Activated CD4-positive, alpha-beta T cell treated with anti-CD3 and anti-CD28 coated beads for 36 hours (primary cell): Measurements from ENCODE around the gene LRMDA. TPM values are rescaled to one million over a fixed set of nuclear protein-coding genes. Genes with fewer than 3 reads are reported as not detected.

Experiments
- ATAC-seq: fragments of 200-7000 bp; cut with Tn5 transposase; one replicate; pipeline ENCODE4 v1.10.0; 2021; ENCODE audit warnings: mild to moderate bottlenecking, moderate library complexity
- CTCF ChIA-PET: fragments of 350-600 bp; sonication (Branson Sonifier 250); formaldehyde crosslinking; loops from one replicate; lab custom pipeline; 2021; ENCODE audit warnings: antibody characterized with exemption; lab: Charles Lee
- POLR2A ChIA-PET: fragments of 350-600 bp; sonication (Branson Sonifier 250); formaldehyde crosslinking; loops from one replicate; lab custom pipeline; 2021; ENCODE audit warnings: antibody characterized with exemption, inconsistent platforms; lab: Charles Lee
- DNase-seq: peaks from one replicate; pipeline ENCODE4 v3.0.0-alpha.2; 2020
- H3K27ac Mint-ChIP-seq: one replicate; pipeline ENCODE4 v1.8.0; 2021; ENCODE audit warnings: mixed read lengths
- H3K27me3 Mint-ChIP-seq: one replicate; pipeline ENCODE4 v1.8.0; 2021; ENCODE audit warnings: mixed read lengths
- H3K36me3 Mint-ChIP-seq: one replicate; pipeline ENCODE4 v1.8.0; 2021; ENCODE audit warnings: low read depth, mixed read lengths
- H3K4me1 Mint-ChIP-seq: one replicate; pipeline ENCODE4 v1.8.0; 2021; ENCODE audit warnings: mixed read lengths
- H3K4me3 Mint-ChIP-seq: one replicate; pipeline ENCODE4 v1.8.0; 2021; ENCODE audit warnings: mild to moderate bottlenecking, moderate library complexity, mixed read lengths
- H3K9me3 Mint-ChIP-seq: one replicate; pipeline ENCODE4 v1.8.0; 2021; ENCODE audit warnings: low read depth, mixed read lengths
- intact Hi-C, 2 experiments: fragments of 100-400 bp; cut with DNase I in 1 of 2; cut with micrococcal nuclease in 1 of 2; formaldehyde crosslinking; loops; one replicate each; pipeline versions ENCODE4 v1.14.2 to v1.15.1; 2022 to 2024; cut with DNase I, micrococcal nuclease
- total RNA-seq, 2 experiments: library from RNA; stranded (reverse); gene quantifications; one replicate each; pipeline ENCODE4 v1.2.3, GENCODE V29; 2021

Gene LRMDA
- total RNA-seq, 2 experiments from 2014 or later: not detected

DNA sequence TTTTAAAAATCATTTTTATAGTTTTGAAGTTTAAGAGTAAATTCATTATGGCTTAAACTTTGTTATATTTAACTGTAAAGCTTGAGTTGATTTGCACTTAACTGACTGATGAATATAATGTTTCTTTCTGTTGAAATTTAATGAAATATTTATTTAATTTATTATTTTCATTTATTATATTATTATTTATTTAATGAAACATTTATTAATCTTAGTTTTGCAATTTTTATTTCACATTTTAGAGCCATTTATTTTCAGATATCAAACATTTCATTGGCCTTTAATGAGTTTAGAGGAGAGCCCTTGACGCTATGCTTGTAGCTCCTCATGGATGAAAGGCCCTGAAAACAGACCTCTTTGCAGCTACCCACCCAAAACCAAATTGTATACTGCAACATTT is 570.0 kb downstream of the LRMDA start:
- H3K27me3 Mint-ChIP-seq: peaks cover 2% of the 10 kb centered on the region
- intact Hi-C loops: no loop called here
- no peaks in the 10 kb centered on the region for H3K4me1 Mint-ChIP-seq
- ChIA-PET CTCF (no interaction called here), POLR2A (no interaction called here)
- no peak overlapping the region for H3K27ac Mint-ChIP-seq
- H3K4me3 Mint-ChIP-seq: no peak overlapping the region
- ATAC-seq (no peak), DNase-seq (no peak)
- no peaks in the 10 kb centered on the region for H3K36me3 Mint-ChIP-seq
- no peaks in the 10 kb centered on the region for H3K9me3 Mint-ChIP-seq

DNA sequence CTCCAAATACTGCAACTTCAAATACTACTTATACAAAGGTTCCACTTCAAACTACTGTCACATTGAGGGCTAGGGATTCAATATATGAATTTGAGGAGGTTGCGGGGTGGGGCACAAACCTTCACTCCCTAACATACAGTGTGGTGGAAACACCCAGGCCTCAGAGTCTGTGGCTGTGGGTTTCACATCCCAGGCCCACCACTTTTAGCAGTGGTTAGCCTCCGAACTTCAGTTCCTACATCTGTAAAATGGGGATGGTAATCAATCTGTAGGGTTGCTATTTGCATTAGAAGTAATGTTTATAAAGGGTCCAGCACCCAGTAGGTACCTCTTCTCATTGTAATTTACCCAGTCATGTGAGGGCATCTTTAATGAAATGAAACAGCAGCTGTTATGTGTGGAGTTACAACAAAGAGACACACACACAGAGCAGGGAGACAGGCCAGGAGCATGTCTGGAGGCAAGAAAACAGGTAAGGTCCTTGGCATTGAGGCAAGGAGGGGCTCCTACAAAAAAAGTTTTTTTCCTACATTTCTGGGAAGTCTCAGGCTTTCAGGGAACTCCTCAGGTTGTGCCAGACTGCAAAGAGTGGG is 570.9 kb downstream of the LRMDA start:
- intact Hi-C loops: no loop called here
- ATAC-seq: no peak
- Mint-ChIP-seq H3K36me3 (no peaks in the 10 kb centered on the region), H3K4me3 (no peak overlapping the region), H3K4me1 (no peaks in the 10 kb centered on the region), H3K27me3 (peaks cover 2% of the 10 kb centered on the region), H3K9me3 (no peaks in the 10 kb centered on the region), H3K27ac (no peak overlapping the region)
- CTCF ChIA-PET: no interaction called here
- DNase-seq: no peak
- POLR2A ChIA-PET: no interaction called here

DNA sequence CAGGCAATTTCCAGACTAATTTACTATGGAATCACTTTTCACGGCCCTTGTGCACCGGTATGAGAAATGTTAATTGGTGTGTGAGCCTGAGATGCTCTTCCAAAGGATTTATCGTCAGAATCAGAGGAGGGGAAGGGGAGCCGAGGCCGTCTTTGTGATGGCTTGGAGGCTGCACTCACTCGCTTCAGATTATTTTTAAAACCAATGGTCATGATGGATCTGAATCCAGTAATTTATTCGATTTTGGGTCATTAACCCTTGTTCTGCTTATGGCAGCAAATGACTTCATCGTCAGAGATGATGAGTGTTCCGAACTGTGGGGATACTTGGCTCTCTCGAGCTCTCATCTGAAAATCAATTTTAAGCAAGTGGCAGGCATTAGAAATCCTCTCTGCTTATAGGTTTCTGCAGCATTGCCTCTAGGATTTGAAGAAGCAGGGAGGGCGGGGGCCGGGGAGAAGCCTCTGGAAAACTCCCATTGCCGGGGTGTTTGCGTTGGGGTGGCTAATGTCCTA is 576.3 kb downstream of the LRMDA start:
- intact Hi-C loops: no loop called here
- ATAC-seq: no peak
- Mint-ChIP-seq H3K27ac (no peak overlapping the region), H3K4me3 (no peak overlapping the region), H3K4me1 (no peaks in the 10 kb centered on the region), H3K9me3 (no peaks in the 10 kb centered on the region), H3K36me3 (no peaks in the 10 kb centered on the region), H3K27me3 (no peaks in the 10 kb centered on the region)
- no peak for DNase-seq
- CTCF ChIA-PET: no interaction called here
- POLR2A ChIA-PET: interaction anchor here (0.6 kb wide), 1 partner anchor 281 kb away, joined by 3 read pairs; no protein-coding TSS in a partner anchor

DNA sequence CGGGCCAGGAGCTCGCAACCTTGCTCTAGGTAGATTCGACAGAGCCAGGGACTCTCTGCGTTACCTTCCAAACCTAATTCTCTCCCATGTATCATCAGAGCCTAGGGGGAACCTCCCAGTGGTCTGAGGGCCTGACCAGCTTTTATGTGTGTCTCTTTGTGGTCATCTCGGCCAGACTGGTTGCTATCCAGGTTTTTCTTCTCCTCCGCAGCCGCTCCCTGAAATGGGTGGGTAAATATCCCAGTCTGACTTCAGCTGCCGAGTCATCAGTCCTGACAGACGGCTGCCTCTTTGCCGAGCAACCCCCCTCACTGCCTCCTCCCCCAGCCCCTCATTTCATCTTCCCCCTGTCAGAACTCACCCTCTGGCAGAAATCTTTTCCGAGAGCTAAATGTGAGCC is 578.1 kb downstream of the LRMDA start:
- no peaks in the 10 kb centered on the region for H3K36me3 Mint-ChIP-seq
- no peak overlapping the region for H3K27ac Mint-ChIP-seq
- no peaks in the 10 kb centered on the region for H3K4me1 Mint-ChIP-seq
- no peaks in the 10 kb centered on the region for H3K27me3 Mint-ChIP-seq
- no peak for ATAC-seq
- no peak for DNase-seq
- intact Hi-C loops: no loop called here
- no peaks in the 10 kb centered on the region for H3K9me3 Mint-ChIP-seq
- CTCF ChIA-PET: no interaction called here
- POLR2A ChIA-PET: no interaction called here
- H3K4me3 Mint-ChIP-seq: no peak overlapping the region

DNA sequence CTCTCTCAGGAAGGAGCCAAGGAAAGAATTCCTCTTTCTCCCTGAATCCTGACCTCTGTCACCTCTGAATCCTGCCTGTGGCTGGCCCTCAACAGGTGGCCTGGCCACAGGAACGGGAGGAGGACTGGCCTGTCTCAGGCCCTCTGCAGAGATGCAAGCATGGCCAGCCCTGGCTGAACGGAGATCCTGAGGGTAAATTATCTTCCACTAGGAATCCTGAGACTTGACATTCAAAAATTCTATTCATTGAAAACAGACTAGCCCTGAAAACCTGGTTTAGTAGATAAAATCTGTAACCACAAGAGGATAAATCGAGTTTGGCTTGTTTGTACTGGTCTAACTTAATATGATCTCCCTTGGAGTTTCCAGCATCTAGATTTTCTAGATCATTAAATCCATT is 579.3 kb downstream of the LRMDA start:
- Mint-ChIP-seq H3K4me1 (no peaks in the 10 kb centered on the region), H3K36me3 (no peaks in the 10 kb centered on the region), H3K27ac (no peak overlapping the region), H3K4me3 (no peak overlapping the region), H3K27me3 (no peaks in the 10 kb centered on the region), H3K9me3 (no peaks in the 10 kb centered on the region)
- intact Hi-C loops: no loop called here
- DNase-seq (no peak), ATAC-seq (no peak)
- ChIA-PET POLR2A (no interaction called here), CTCF (no interaction called here)

DNA sequence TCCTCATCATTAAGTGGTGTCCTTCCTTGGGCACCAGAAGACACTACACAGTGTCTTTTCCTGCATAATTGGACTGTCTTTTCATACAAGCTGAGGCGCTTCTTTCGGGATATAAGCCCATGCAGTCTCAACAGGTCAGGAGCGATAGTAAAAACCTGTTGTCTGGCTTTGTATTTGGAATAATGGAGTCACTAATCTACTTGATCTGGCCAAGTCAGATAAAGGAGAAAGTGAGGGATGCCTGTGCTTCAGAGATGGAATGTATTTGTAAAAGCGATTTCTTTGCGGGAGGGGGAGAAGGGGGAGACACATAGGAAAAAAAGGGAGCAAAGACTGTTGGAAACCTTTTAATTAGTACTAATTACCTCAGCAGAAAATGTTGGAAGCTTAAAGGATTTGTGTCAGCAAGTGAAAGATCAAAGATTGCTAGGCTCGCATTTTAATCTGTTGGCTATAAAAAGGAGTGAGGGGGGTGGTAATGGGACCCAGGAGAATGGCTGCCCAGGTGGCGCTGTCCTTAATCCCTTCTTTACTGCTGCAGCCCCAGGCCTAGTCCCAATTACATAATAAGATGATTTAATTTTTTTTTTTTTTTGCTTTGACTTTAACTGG is 581.4 kb downstream of the LRMDA start:
- Mint-ChIP-seq H3K36me3 (no peaks in the 10 kb centered on the region), H3K27me3 (no peaks in the 10 kb centered on the region), H3K27ac (no peak overlapping the region), H3K4me1 (no peaks in the 10 kb centered on the region), H3K4me3 (no peak overlapping the region), H3K9me3 (no peaks in the 10 kb centered on the region)
- POLR2A ChIA-PET: no interaction called here
- CTCF ChIA-PET: no interaction called here
- intact Hi-C loops: no loop called here
- ATAC-seq: no peak
- DNase-seq: no peak

DNA sequence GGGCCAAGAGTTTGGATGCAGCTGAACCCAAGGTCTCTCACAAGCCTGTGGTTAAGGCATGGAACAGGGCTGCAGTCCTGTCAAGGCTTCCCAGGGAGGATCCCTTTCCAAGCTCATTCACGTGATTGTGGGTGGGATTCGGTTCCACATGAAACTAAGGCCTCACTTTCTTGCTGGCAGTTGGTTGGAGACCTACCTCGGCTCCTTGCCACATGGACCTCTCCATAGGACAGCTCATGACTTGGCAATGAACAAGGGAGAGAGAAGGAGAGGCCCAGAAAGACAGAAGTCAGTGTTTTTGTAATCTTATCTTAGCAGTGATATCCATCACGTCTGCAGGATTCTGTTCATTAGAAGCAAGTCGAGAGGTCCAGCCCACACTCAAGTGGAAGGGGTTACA is 583.8 kb downstream of the LRMDA start:
- POLR2A ChIA-PET: no interaction called here
- H3K36me3 Mint-ChIP-seq: no peaks in the 10 kb centered on the region
- intact Hi-C loops: no loop called here
- H3K27me3 Mint-ChIP-seq: no peaks in the 10 kb centered on the region
- no peak overlapping the region for H3K27ac Mint-ChIP-seq
- no peaks in the 10 kb centered on the region for H3K9me3 Mint-ChIP-seq
- H3K4me1 Mint-ChIP-seq: no peaks in the 10 kb centered on the region
- DNase-seq (no peak), ATAC-seq (no peak)
- CTCF ChIA-PET: interaction anchor here (1.3 kb wide), 1 partner anchor 20 kb away, joined by 3 read pairs; no protein-coding TSS in a partner anchor
- H3K4me3 Mint-ChIP-seq: no peak overlapping the region

DNA sequence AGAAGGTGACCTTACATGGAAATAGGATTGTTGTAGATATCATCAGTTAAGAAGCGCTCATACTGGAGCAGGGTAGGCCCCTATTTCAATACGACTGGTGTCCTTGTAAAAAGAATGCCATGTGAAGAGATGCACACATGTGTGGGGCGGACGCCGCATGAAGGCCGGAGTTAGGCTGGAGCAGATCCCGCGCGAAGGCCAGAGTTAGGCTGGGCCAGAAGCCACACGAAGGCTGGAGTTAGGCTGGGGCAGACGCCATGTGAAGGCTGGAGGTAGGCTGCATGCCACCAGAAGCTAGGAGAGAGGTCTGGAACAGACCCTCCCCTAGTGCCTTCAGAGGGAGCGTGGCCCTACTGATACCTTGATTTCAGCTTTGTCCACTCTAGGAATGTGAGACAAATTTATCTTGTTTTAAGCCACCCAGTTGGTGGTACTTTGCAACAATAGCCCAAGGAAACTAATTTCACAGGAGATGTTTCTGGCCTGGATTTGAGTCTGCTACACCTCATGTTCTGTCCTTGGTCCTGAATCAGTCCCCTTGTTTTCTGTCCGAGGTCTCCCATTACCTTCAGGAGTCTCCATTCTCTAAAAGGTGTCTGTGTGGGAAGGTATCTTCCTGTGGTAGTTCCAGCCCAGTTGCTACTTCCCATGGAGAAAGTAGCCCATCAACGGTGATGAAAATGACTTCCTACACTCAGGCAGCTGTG is 585.8 kb downstream of the LRMDA start:
- Mint-ChIP-seq H3K9me3 (no peaks in the 10 kb centered on the region), H3K27ac (no peak overlapping the region), H3K4me3 (no peak overlapping the region), H3K27me3 (no peaks in the 10 kb centered on the region), H3K36me3 (no peaks in the 10 kb centered on the region), H3K4me1 (no peaks in the 10 kb centered on the region)
- POLR2A ChIA-PET: no interaction called here
- intact Hi-C loops: no loop called here
- DNase-seq (no peak), ATAC-seq (no peak)
- CTCF ChIA-PET: no interaction called here

DNA sequence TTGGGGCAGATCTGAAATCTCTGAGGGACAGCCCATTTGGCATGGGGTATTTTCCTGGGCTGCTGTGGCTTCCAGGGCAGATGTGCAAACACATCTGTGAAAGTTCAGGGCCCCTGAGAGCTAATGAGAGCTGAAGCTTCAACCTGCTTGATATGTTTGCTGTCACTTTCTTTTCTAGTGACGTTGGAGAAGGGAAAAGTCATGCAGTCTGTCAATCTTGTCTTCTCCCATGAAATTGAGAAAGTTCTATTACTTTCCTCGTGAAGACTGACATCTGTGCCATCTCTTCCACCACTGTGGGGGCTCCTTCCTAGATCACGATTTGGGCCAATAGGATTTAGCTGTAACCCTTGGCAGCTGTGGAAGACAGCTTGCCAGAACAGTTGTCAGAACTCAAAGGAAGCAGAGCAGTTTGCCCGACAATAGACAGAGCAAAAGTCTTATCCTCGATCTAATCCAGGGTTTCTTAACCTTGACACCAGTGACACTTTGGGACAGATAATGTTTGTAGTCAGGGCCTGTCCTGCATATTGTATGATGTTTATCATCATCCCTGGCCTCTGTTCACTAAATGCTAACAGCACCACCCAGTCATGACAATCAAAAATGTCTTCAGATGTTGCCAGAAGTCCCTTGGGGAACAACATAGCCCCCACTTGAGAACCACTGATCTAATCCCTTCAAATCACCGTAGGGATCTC is 586.5 kb downstream of the LRMDA start:
- Mint-ChIP-seq H3K9me3 (no peaks in the 10 kb centered on the region), H3K4me1 (no peaks in the 10 kb centered on the region), H3K4me3 (no peak overlapping the region), H3K27me3 (no peaks in the 10 kb centered on the region), H3K36me3 (no peaks in the 10 kb centered on the region), H3K27ac (no peak overlapping the region)
- ATAC-seq (no peak), DNase-seq (no peak)
- intact Hi-C loops: no loop called here
- ChIA-PET POLR2A (no interaction called here), CTCF (no interaction called here)

DNA sequence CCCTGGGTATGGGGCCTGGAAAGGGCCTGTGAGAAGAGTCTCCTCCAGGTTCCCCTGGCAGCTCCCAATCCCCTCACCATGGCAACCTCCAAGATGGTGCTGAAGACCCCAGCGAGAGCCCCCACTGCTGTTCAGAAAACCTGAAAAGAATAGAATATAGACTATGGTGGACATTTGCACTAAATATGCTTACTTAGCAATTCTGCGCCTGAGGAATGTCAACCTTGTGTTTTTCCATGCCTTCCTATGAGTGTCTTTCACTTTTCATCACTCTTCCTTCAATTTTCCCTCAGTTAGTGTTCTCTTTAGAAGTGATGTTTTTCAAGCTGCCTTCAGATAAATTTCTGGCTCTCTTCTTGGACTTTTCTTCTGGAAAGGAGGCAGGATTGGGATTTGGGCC is 589.2 kb downstream of the LRMDA start:
- DNase-seq (no peak), ATAC-seq (no peak)
- no peaks in the 10 kb centered on the region for H3K36me3 Mint-ChIP-seq
- H3K9me3 Mint-ChIP-seq: no peaks in the 10 kb centered on the region
- H3K27ac Mint-ChIP-seq: no peak overlapping the region
- no peaks in the 10 kb centered on the region for H3K27me3 Mint-ChIP-seq
- intact Hi-C loops: no loop called here
- CTCF ChIA-PET: interaction anchor here (0.6 kb wide), 1 partner anchor 369 kb away, joined by 3 read pairs; no protein-coding TSS in a partner anchor
- H3K4me1 Mint-ChIP-seq: no peaks in the 10 kb centered on the region
- POLR2A ChIA-PET: no interaction called here
- no peak overlapping the region for H3K4me3 Mint-ChIP-seq

DNA sequence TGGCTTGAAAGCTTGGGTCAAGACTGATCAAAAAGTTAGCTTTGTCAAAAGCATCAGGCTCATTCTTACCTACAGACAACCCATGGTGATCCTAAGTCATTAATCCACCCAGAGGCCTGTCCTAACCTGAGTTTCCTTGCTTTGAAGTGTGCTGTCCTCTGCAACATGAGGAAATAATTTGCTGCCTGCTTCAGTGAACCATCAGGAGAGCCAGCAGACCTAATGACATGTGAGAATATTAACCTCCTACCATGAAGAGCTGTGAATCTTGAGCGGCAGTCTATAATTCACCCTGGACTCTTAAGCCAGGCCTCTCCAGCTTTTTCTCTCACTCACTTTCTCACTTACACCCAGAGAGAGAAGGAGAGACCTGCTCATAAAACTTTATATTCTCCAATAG is 590.0 kb downstream of the LRMDA start:
- DNase-seq: no peak
- ATAC-seq: no peak
- CTCF ChIA-PET: interaction anchor here (0.6 kb wide), 1 partner anchor 369 kb away, joined by 3 read pairs; no protein-coding TSS in a partner anchor
- H3K27ac Mint-ChIP-seq: no peak overlapping the region
- no peaks in the 10 kb centered on the region for H3K4me1 Mint-ChIP-seq
- no peaks in the 10 kb centered on the region for H3K27me3 Mint-ChIP-seq
- H3K4me3 Mint-ChIP-seq: no peak overlapping the region
- no peaks in the 10 kb centered on the region for H3K9me3 Mint-ChIP-seq
- POLR2A ChIA-PET: no interaction called here
- intact Hi-C loops: no loop called here
- no peaks in the 10 kb centered on the region for H3K36me3 Mint-ChIP-seq
